ENCODE measurements around the gene LRRC75A.

Gene LRRC75A

GRCh38 chr17:16496820-16497489 is 5.0 kb upstream of the LRRC75A start:
- DNase-seq: no peak
- in situ Hi-C loops (cut with HindIII; ENCODE audit: low pct_ligation_motif_present, low sequenced_read_pairs): no loop called here
- no peak for TF ChIP-seq CTCF (IDR thresholded peaks at IDR 0.05; ENCODE audit: low read depth, low read length, missing control alignments)
- peaks cover 12% of the 10 kb centered on the region for H3K27me3 ChIP-seq (replicated peaks)
- no peak overlapping the region for H3K4me3 ChIP-seq (ENCODE audit: low read depth, low read length)
- H3K27ac ChIP-seq: no peak overlapping the region
- no peaks in the 10 kb centered on the region for H3K36me3 ChIP-seq (replicated peaks)

- Histone ChIP-seq H3K36me3 (replicated peaks) (no peaks in the 10 kb centered on the region), H3K27ac (no peak overlapping the region), H3K4me3 (ENCODE audit: low read depth, low read length) (no peak overlapping the region), H3K27me3 (replicated peaks) (peaks cover 12% of the 10 kb centered on the region)
- in situ Hi-C loops (cut with HindIII; ENCODE audit: low pct_ligation_motif_present, low sequenced_read_pairs): no loop called here
- no peak for DNase-seq
- TF ChIP-seq CTCF (IDR thresholded peaks at IDR 0.05; ENCODE audit: low read depth, low read length, missing control alignments): no peak
Measured at GRCh38 chr17:16495980-16496819, 4.2 kb upstream of the LRRC75A start.

DNA sequence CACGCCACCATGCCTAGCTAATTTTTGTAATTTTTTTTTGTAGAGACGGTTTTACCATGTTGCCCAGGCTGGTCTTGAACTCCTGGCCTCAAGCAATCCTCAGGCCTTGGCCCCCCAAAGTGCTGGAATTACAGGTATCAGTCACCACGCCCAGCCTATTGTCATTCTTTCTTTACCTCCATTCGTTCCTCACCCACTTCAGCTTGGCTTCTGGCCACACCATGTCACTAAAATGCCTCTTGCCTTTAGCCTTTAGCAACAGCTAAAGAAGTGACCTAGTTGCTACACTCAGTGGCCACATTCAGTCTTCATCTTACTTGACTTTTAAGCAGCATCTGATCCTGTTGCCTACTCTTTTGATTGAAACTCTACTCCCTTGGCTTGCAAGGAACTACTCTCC is 3.6 kb upstream of the LRRC75A start:
- in situ Hi-C loops (cut with HindIII; ENCODE audit: low pct_ligation_motif_present, low sequenced_read_pairs): no loop called here
- H3K4me3 ChIP-seq (ENCODE audit: low read depth, low read length): no peak overlapping the region
- H3K27me3 ChIP-seq (replicated peaks): peaks cover 15% of the 10 kb centered on the region
- DNase-seq: no peak
- TF ChIP-seq CTCF (IDR thresholded peaks at IDR 0.05; ENCODE audit: low read depth, low read length, missing control alignments): no peak
- H3K36me3 ChIP-seq (replicated peaks): no peaks in the 10 kb centered on the region
- H3K27ac ChIP-seq: no peak overlapping the region

DNA sequence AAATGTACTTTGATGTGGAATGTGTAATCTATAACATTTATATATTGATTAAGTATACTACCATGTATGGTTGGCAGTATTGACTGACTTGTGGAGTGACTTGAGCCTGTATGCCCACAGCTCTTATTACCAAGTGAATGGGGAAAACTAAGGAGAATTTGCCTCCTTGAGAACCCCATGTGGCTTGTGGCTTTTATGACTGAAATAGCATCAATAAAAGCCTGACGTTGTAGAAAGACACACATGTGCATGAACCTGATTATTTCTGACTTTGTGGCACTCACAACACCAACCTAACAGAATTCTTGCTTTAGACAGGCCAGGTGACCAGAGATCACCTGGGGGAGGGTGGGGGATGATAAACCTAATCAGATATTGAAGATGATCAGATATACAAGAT is 2.1 kb upstream of the LRRC75A start:
- Histone ChIP-seq H3K27me3 (replicated peaks) (peaks cover 15% of the 10 kb centered on the region), H3K4me3 (ENCODE audit: low read depth, low read length) (no peak overlapping the region), H3K36me3 (replicated peaks) (no peaks in the 10 kb centered on the region), H3K27ac (no peak overlapping the region)
- TF ChIP-seq CTCF (IDR thresholded peaks at IDR 0.05; ENCODE audit: low read depth, low read length, missing control alignments): no peak
- DNase-seq: no peak
- in situ Hi-C loops (cut with HindIII; ENCODE audit: low pct_ligation_motif_present, low sequenced_read_pairs): no loop called here

- no peaks in the 10 kb centered on the region for H3K36me3 ChIP-seq (replicated peaks)
- H3K27me3 ChIP-seq (replicated peaks): peaks cover 15% of the 10 kb centered on the region
- H3K4me3 ChIP-seq (ENCODE audit: low read depth, low read length): no peak overlapping the region
- no peak overlapping the region for H3K27ac ChIP-seq
- in situ Hi-C loops (cut with HindIII; ENCODE audit: low pct_ligation_motif_present, low sequenced_read_pairs): no loop called here
- no peak for TF ChIP-seq CTCF (IDR thresholded peaks at IDR 0.05; ENCODE audit: low read depth, low read length, missing control alignments)
- no peak for DNase-seq
Measured at GRCh38 chr17:16493531-16494046, 1.6 kb upstream of the LRRC75A start.

All from brain microvascular endothelial cell (primary cell).